Thoracic aorta (tissue), 2 donors: ENCODE measurements around the gene PPP1R12C. TPM values are rescaled to one million over a fixed set of nuclear protein-coding genes. Genes with fewer than 3 reads are reported as not detected.

Source experiments
- ATAC-seq: fragments of 150-250 bp; one replicate; pipeline ENCODE4 v1.8.0; 2017; ENCODE audit warnings: low read depth; ENCODE audit not compliant: insufficient number of reproducible peaks, low FRiP score
- DNase-seq: peaks from one replicate; pipeline ENCODE4 v3.0.0-alpha.2; 2020; ENCODE audit warnings: low spot score
- H3K27ac ChIP-seq, 2 donors: fragments of 200-600 bp; sonication (generic); 1 replicate in 1 of 2; 2 replicates in 1 of 2; pipeline ENCODE4 v1.5.1; 2016; ENCODE audit warnings: mild to moderate bottlenecking in 2 of 2, moderate library complexity in 2 of 2
- H3K27me3 ChIP-seq: fragments of 200-600 bp; sonication (generic); replicated peaks from 2 replicates; pipeline ENCODE4 v1.6.0; 2016; ENCODE audit warnings: mild to moderate bottlenecking; ENCODE audit not compliant: insufficient read depth
- H3K36me3 ChIP-seq: fragments of 200-600 bp; sonication (generic); one replicate; pipeline ENCODE4 v1.5.1; 2016
- H3K4me1 ChIP-seq, 2 donors: fragments of 200-600 bp; sonication (generic); 1 replicate in 1 of 2; 2 replicates in 1 of 2; pipeline versions ENCODE4 v1.5.1 to v1.6.0; 2016; ENCODE audit warnings: low read depth in 2 of 2, mild to moderate bottlenecking in 1 of 2; ENCODE audit not compliant: control insufficient read depth in 1 of 2
- H3K4me3 ChIP-seq: fragments of 200-600 bp; sonication (generic); 2 replicates; pipeline ENCODE4 v1.5.1; 2016; ENCODE audit warnings: mild to moderate bottlenecking
- H3K9me3 ChIP-seq: fragments of 200-600 bp; sonication (generic); 2 replicates; pipeline ENCODE4 v1.5.1; 2016
- CTCF ChIP-seq: fragments of 200-600 bp; sonication (generic); IDR thresholded peaks from one replicate; pipeline ENCODE4 v1.5.1; 2019; ENCODE audit warnings: antibody characterized with exemption
- total RNA-seq, 2 donors: library from RNA; depleted of rRNA; stranded (reverse); fragments of >200 nt; gene quantifications; one replicate each; pipeline versions ENCODE4 v1.1.0 to v1.2.3, GENCODE V29; 2016

The PPP1R12C gene
- total RNA-seq, 2 donors from 2014 or later: 194 to 250 TPM

DNA sequence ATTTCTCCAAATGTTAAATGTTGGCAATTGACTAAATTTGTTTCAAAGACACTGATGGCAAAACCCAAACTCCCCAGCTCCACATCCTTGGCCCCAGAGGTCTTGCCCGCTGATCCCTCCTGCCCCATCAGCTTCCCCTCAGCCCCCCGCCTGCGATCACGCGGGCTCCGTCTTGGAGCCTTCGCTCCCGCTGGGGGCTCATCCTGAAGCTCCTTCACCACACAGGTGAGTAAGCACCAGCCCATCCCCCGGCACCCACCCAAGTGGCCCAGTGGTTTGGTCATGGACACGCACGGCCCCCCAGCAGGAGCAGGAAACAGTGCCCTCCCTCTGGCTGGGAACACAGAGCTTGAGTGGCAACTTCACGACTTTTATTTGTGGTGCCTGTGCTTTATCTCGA, 26.9 kb downstream of the PPP1R12C start:
- no peak for TF ChIP-seq CTCF
- Histone ChIP-seq H3K36me3 (peaks cover 38% of the 10 kb centered on the region), H3K27me3 (no peaks in the 10 kb centered on the region), H3K4me3 (no peak overlapping the region), H3K9me3 (no peaks in the 10 kb centered on the region), H3K27ac (no peak overlapping the region), H3K4me1 (peaks cover 21 to 26% of the 10 kb centered on the region in 2 donors)
- DNase-seq (no peak), ATAC-seq (no peak)

GRCh38 chr19:55089342-55089944, 28.0 kb downstream of the PPP1R12C start:
- ATAC-seq (no peak), DNase-seq (no peak)
- TF ChIP-seq CTCF: no peak
- Histone ChIP-seq H3K4me3 (no peak overlapping the region), H3K27me3 (no peaks in the 10 kb centered on the region), H3K4me1 (peaks cover 21 to 26% of the 10 kb centered on the region in 2 donors), H3K9me3 (no peaks in the 10 kb centered on the region), H3K36me3 (peaks cover 27% of the 10 kb centered on the region), H3K27ac (no peak overlapping the region)

GRCh38 chr19:55088543-55089341, 28.7 kb downstream of the PPP1R12C start:
- no peak for ATAC-seq
- H3K27ac ChIP-seq: no peak overlapping the region

DNA sequence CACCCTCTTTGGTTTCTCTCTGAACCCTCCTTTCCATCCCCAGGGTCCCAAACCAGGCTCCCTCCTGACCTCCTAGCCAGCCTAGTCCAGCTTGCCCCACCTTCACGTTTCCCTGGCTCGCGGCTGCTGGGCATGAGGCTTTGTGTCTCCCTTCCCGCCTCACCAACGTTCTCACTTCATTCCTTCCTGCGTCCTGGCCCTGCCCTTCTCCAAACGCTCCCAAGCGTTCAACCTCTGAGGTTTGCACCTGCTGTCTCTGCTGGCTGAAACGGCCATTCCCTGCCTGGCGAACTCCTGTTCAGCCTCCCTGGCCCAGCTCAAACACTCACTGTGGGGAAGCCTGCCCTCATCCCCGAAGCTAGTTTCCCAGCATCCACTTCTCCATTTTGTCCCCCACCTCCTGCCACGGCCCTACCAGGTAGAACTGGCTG, 29.4 kb downstream of the PPP1R12C start:
- DNase-seq (no peak), ATAC-seq (no peak)
- no peaks in the 10 kb centered on the region for H3K9me3 ChIP-seq
- H3K27ac ChIP-seq: peak overlapping the region in 1 of 2 donors; percentile 8
- peaks cover 21 to 26% of the 10 kb centered on the region in 2 donors for H3K4me1 ChIP-seq
- H3K36me3 ChIP-seq: peaks cover 23% of the 10 kb centered on the region
- H3K4me3 ChIP-seq: no peak overlapping the region
- peaks cover 13% of the 10 kb centered on the region for H3K27me3 ChIP-seq
- no peak for TF ChIP-seq CTCF

More at GRCh38 chr19:55088543-55089341, 28.7 kb downstream of the PPP1R12C start:
- H3K4me1 ChIP-seq: peaks cover 21 to 26% of the 10 kb centered on the region in 2 donors
- peak; percentile 37 for DNase-seq
- H3K4me3 ChIP-seq: no peak overlapping the region
- H3K36me3 ChIP-seq: peaks cover 23% of the 10 kb centered on the region
- peaks cover 6% of the 10 kb centered on the region for H3K27me3 ChIP-seq
- H3K9me3 ChIP-seq: no peaks in the 10 kb centered on the region
- peak; percentile 86 for TF ChIP-seq CTCF

DNA sequence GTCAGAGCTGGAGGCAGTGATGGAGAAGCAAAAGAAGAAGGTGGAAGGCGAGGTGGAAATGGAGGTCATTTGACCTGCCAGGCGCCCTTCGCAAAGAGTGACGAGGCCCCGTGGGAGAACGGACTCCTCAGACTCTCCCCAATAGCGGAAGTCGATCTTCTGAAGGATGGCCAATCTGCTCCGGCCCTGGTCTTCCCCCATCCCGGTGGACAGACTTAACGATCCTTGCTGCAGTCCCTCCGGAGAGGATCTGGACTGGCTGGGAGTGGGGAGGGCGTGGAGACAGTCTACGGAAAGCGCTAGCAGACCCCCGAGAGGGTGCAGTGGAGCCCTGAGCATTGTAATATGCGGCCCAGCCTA, 29.9 kb downstream of the PPP1R12C start:
- peaks cover 21 to 26% of the 10 kb centered on the region in 2 donors for H3K4me1 ChIP-seq
- H3K4me3 ChIP-seq: peak overlapping the region; percentile 75
- TF ChIP-seq CTCF: no peak
- ATAC-seq (no peak), DNase-seq (no peak)
- H3K9me3 ChIP-seq: no peaks in the 10 kb centered on the region
- H3K27ac ChIP-seq: no peak overlapping the region
- peaks cover 15% of the 10 kb centered on the region for H3K27me3 ChIP-seq
- peaks cover 18% of the 10 kb centered on the region for H3K36me3 ChIP-seq
